ENCODE data around the gene HOMEZ.

HOMEZ gene

DNA sequence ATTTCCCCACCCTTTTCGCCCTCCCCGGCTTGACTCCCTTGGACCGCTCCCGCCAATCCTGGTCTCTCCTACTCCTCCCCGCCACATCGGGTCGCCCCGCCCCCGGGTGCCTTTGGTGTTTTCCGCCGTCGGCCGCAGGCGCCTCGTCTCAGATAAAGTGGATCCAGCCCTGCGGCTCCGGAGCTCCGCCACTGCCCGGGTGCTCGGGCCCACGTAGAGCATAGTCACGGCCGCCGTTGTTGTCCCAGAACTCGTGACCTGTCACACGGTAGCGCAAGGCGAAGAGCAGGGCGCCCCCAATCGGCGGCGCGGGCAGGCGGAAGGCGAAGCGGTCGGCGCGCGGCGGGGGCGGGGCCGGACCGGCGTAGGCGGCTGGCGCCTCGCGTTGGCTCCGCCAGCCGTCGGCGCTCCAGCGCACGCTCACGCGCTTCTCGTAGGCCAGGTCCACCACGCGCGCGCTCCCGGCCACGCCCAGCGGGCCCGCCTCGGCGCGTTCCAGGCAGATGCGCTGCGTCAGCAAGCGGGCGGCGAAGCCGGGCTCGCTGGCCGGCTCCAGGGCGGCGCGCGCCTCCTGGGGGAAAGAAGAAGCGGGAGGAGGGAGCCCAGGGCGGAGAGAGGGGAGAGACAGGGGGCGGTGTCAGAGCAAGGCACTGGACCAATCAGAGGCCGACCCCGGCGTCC is 15.5 kb upstream of the HOMEZ start:
- Mint-ChIP-seq H3K27me3 (ENCODE audit: low read depth, poor library complexity) (no peaks in the 10 kb centered on the region), H3K27ac (peak overlapping the region; percentile 99), H3K4me3 (peak overlapping the region; percentile 97), H3K4me1 (peaks cover 49% of the 10 kb centered on the region), H3K9me3 (no peaks in the 10 kb centered on the region), H3K36me3 (ENCODE audit: low read depth) (peaks cover 17% of the 10 kb centered on the region)
- peak; percentile 97 for DNase-seq
- TF ChIP-seq, protein P1, sequence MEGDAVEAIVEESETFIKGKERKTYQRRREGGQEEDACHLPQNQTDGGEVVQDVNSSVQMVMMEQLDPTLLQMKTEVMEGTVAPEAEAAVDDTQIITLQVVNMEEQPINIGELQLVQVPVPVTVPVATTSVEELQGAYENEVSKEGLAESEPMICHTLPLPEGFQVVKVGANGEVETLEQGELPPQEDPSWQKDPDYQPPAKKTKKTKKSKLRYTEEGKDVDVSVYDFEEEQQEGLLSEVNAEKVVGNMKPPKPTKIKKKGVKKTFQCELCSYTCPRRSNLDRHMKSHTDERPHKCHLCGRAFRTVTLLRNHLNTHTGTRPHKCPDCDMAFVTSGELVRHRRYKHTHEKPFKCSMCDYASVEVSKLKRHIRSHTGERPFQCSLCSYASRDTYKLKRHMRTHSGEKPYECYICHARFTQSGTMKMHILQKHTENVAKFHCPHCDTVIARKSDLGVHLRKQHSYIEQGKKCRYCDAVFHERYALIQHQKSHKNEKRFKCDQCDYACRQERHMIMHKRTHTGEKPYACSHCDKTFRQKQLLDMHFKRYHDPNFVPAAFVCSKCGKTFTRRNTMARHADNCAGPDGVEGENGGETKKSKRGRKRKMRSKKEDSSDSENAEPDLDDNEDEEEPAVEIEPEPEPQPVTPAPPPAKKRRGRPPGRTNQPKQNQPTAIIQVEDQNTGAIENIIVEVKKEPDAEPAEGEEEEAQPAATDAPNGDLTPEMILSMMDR (IDR thresholded peaks at IDR 0.05), result peak; percentile 39

DNA sequence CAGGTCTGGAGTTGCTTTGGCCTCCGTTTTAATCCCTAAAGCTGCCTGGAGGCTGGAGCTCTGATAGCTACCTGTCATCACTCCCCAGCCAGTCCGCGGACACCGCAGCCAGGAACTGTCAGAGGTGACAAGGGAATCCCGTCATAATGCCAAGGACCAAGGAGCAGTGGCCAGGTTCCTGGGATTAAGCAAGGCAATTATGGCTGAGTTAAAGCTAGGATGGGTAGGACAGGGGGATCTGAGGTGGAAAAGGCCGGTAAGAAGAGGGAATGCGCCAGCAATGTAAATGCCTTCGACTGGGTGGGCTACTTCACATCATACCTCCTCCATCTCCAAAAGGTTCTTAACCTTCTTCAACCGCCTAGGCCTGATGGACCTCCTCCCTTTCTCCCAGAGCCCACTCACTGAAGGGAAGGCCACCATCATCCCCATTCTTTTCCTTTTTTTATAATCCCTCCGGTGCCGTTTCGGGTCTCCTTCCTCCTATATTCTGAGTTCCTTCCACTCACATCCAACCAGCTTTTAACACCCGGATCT is 14.8 kb upstream of the HOMEZ start:
- no peak for DNase-seq
- peak overlapping the region; percentile 98 for H3K27ac Mint-ChIP-seq
- TF ChIP-seq, protein P1 (IDR thresholded peaks at IDR 0.05), result no peak
- H3K27me3 Mint-ChIP-seq (ENCODE audit: low read depth, poor library complexity), result no peaks in the 10 kb centered on the region
- peak overlapping the region; percentile 97 for H3K4me3 Mint-ChIP-seq
- no peaks in the 10 kb centered on the region for H3K9me3 Mint-ChIP-seq
- peaks cover 43% of the 10 kb centered on the region for H3K4me1 Mint-ChIP-seq
- peaks cover 17% of the 10 kb centered on the region for H3K36me3 Mint-ChIP-seq (ENCODE audit: low read depth)

DNA sequence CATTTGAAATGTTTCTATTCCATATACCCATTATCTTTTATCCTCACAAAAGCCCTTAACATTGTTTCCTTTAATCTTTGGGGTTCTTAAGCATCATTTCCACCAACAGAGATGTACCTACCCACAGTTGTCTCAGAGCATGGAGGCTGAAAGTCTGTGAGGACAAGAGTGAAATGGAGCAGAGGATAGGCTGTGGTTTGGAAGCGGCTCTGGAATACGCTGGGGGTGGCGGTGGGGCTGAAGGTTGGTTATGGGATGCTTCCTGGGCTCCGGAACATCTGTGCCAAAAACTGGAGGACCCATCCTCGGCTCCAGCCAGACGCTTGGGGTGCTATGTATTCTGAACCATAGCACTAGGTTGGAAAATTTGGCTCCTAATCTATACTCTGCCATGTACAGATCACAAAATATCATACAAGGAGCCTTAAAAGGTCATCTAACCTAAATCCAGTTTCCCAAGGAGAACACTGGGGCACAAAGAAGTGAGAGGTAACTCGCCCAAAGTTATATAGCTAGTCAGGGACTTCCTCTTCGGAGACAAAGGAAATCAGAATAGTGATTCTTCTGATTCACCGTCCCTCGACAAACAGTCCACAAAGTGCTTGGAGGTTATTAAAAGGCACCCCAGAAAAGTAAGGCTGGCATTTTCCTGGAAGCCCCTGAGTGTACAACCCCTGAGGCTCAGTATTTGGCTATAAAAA is 14.2 kb upstream of the HOMEZ start:
- H3K27me3 Mint-ChIP-seq (ENCODE audit: low read depth, poor library complexity), result no peaks in the 10 kb centered on the region
- H3K4me3 Mint-ChIP-seq, result peak overlapping the region; percentile 97
- H3K36me3 Mint-ChIP-seq (ENCODE audit: low read depth), result peaks cover 23% of the 10 kb centered on the region
- TF ChIP-seq, protein P1 (IDR thresholded peaks at IDR 0.05), result no peak
- DNase-seq, result no peak
- H3K9me3 Mint-ChIP-seq, result no peaks in the 10 kb centered on the region
- peaks cover 40% of the 10 kb centered on the region for H3K4me1 Mint-ChIP-seq
- peak overlapping the region; percentile 98 for H3K27ac Mint-ChIP-seq

DNA sequence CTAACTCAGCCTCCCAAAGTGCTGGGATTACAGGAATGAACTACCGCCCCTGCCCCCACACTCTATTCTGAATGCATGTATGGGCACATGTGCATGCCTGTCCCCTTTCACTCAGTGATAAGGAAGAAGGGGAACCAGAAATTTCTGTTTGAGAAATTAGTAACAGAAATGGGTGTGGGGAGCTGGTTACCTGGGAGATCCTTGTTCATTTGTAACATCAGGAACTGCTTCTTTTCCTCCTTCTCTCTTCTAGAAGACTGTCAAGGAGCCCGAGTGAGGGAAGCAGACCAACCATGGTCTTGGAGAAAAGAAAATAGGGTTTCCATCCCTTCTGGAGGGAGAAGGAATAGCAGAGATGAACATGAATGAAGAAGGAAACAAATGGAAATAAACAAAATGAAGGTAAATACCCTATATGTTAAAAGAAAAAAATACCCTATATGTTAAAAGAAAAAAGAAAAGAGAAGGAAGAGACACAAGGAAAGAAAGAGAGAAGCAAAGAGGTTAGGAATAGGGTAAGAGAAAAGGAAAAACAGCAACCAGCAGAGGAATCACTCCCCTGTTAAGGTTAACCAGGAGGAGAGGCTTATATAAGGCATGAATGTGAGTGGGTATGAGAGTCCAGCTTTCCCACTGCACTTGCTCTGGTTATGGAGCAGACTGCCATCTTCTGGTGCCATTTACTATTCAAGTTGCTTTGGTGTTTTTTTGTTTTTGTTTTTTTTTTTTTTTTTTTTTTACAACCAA is 13.5 kb upstream of the HOMEZ start:
- DNase-seq, result no peak
- H3K27me3 Mint-ChIP-seq (ENCODE audit: low read depth, poor library complexity), result no peaks in the 10 kb centered on the region
- H3K27ac Mint-ChIP-seq, result no peak overlapping the region
- H3K4me1 Mint-ChIP-seq, result peaks cover 39% of the 10 kb centered on the region
- no peaks in the 10 kb centered on the region for H3K9me3 Mint-ChIP-seq
- TF ChIP-seq, protein P1 (IDR thresholded peaks at IDR 0.05), result peak; percentile 8
- peaks cover 23% of the 10 kb centered on the region for H3K36me3 Mint-ChIP-seq (ENCODE audit: low read depth)
- peak overlapping the region; percentile 69 for H3K4me3 Mint-ChIP-seq

DNA sequence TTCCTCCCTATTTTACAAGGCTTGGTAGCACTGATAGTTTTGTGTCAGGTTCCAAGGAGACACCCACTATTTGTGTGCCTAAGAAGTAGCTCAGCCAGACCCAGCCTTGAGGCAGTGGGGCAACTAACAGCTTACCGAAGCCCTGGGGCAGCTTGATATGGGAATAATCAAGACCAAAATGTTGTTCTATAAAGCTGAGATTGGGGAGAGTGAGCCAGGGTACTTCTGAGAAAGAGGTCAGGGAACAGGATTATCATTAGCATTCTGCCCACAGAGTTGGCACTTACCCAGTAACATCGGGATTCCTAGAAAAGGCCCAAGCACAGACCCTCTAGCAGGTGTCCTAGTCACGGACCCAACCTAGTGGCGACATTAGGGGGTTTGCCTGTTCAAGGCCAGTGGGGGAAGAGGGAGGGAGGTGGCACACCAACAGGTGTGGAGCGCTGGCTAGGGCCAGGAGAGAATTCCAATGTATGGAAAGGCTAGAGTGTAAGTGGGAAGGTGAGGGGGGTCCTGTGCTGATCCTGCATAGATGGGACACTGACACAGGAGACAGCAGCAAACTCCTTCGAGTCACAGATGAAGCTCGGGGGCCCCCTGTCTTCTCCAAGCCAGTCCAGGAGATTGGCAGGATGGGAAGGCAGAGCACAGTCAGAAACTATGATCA is 11.8 kb upstream of the HOMEZ start:
- H3K4me3 Mint-ChIP-seq, result no peak overlapping the region
- DNase-seq, result no peak
- H3K9me3 Mint-ChIP-seq, result no peaks in the 10 kb centered on the region
- H3K4me1 Mint-ChIP-seq, result peaks cover 33% of the 10 kb centered on the region
- peaks cover 23% of the 10 kb centered on the region for H3K36me3 Mint-ChIP-seq (ENCODE audit: low read depth)
- H3K27ac Mint-ChIP-seq, result no peak overlapping the region
- H3K27me3 Mint-ChIP-seq (ENCODE audit: low read depth, poor library complexity), result peaks cover 12% of the 10 kb centered on the region
- TF ChIP-seq, protein P1 (IDR thresholded peaks at IDR 0.05), result no peak
